ENCODE measurements around the gene CA9.
A peak's percentile ranks its signal among the peaks of the same experiment; 100 is the strongest.

Gene CA9

GRCh38 chr9:35675732-35676392 lies 2.1 kb downstream of the CA9 start:
- no peak for DNase-seq (ENCODE audit: low spot score)

GRCh38 chr9:35679091-35679490 lies 5.4 kb downstream of the CA9 start:
- DNase-seq (ENCODE audit: low spot score) = no peak

DNA sequence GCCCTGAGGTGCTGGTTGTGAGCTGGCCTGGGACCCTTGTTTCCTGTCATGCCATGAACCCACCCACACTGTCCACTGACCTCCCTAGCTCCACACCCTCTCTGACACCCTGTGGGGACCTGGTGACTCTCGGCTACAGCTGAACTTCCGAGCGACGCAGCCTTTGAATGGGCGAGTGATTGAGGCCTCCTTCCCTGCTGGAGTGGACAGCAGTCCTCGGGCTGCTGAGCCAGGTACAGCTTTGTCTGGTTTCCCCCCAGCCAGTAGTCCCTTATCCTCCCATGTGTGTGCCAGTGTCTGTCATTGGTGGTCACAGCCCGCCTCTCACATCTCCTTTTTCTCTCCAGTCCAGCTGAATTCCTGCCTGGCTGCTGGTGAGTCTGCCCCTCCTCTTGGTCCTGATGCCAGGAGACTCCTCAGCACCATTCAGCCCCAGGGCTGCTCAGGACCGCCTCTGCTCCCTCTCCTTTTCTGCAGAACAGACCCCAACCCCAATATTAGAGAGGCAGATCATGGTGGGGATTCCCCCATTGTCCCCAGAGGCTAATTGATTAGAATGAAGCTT lies 6.1 kb downstream of the CA9 start:
- DNase-seq (ENCODE audit: low spot score) = no peak

- DNase-seq (ENCODE audit: low spot score) = no peak
Measured at GRCh38 chr9:35680331-35681105, 6.8 kb downstream of the CA9 start.

DNA sequence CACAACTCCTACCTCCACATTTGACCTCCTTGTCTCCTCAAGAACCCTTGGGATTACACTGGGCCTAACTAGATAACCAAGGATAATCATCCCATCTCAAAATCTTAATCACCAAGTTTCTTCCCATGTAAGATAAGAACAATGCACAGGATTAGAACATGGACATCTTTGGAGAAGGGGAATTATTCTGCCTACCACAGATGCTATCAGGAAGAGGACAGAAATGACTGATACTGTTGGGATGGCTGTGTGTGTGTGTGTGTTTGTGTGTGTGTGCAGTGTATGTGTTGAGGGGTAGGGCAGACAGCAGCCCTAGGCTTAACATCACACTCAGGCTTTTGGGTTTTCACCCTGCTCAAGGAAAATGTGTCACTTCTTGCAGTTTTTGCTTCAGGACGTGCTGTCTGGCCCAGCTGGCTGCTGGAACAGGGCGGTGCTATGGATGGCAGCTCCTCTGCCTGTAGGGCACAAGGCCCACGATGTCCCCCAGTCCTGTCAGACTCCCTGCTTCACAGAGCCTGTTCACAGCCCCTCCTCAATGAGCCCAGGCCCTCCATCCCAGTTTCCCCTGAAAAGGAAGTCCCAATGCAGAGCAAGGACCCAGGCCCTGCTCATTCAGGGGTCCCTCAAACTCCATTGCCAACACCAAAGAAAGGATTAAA lies 7.7 kb downstream of the CA9 start:
- no peak for DNase-seq (ENCODE audit: low spot score)

DNA sequence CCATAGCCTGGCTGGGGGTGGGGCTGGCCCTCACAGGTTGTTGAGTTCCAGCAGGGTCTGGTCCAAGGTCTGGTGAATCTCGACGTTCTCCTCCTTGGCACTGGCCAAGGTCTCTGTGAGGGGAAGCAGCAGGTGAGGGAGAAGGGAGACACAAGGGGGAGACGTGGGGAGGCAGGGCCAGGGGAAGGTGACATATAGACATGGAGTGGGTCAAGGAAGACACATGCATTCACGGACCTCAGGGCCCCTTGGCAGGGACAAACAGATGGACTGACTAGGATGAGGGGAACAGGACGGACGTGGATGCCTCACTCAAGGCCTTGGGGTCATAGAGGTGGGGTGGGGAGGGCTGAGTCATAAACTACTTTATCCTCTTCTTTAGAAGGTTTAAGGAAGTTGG lies 8.3 kb downstream of the CA9 start:
- DNase-seq (ENCODE audit: low spot score) = no peak

GRCh38 chr9:35682520-35683315 lies 9.0 kb downstream of the CA9 start:
- no peak for DNase-seq (ENCODE audit: low spot score)

DNA sequence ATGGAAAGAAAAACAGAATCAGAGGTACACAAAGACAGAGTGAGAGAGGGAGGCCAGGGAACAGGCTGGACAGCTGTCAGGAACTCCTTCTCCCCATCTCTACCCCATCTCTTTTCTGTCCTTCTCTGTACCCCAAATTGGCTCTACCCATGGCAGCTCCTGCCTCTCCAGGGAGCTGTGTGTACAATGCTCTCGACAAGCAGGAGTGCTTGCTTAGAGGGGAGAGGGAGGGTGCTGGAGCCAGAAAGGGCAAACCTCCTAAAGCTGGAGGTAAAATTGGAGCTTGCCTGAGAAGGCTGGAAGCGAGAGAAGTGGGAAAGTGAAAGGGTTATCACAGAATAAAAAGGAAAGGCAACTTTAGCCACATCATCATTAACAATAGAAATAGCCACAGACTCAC lies 9.6 kb downstream of the CA9 start:
- DNase-seq (ENCODE audit: low spot score) = no peak

DNA sequence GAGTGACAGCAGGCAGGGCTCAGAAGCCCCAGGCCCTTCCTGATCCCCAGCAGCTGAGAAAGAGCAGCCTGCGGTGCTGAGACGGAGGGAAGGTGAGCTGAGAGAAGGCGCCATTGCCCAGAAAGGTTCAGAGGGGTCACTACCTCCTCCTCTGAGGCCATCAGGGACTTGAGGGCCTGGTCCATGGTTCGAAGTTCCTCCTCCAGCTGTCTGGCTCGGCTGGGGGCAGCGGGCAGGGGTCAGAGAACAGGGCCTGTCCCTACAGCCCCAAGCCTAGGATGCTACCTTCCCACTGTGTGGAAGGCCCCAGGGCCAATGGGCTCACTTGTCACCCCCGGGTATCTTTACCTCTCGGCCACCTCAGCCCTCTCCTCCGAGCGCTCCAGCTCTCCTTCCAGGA lies 11.2 kb downstream of the CA9 start:
- no peak for DNase-seq (ENCODE audit: low spot score)

GRCh38 chr9:35685506-35685905 lies 11.8 kb downstream of the CA9 start:
- no peak for DNase-seq (ENCODE audit: low spot score)

DNA sequence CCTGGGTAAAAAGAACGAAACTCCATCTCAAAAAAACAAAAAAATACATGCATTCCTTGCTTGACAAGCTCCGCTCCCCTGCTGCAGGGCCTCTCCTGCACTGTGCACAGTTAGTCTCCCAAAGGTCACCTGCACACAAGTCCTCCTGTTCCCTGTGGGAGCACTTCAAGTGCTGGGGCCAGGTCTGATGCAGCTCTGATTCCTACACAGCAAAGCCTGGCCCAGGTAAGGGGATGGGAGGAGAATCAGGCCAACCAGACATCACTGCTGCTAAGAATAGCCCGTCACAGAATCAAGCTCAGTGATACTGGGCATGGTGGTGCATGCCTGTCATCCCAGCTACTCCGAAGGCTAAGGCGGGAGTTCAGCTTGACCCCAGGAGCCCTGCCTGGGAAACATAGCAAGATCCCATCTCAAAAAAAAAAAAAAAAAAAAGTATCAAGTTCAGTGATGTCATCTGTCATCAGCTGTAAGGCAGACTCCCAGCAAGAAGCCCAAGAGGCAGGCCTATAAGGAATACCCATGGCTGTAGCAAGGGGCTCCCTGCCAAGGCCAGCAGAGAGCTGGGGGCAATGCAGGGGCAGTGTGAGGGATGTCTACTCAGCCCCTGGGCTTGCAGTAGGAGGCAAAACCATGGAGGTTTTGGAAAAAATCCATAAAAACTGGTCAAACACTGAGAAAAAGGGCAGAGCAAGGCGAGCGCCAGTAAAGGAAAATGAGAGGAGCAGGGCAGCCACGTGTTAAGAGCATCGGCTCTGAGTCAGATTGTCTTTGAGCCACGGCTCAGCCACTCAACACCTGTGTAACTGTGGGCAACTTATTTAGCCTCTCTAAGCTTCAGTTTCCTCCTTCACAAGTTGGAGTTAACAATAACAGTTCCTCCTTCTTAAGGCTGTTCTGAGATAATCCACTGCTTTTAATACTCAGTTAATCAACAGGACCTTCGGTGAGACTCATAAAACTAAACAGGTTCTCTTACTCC lies 12.8 kb downstream of the CA9 start:
- no peak for DNase-seq (ENCODE audit: low spot score)

- DNase-seq (ENCODE audit: low spot score) = no peak
Measured at GRCh38 chr9:35687306-35687705, 13.6 kb downstream of the CA9 start.

DNA sequence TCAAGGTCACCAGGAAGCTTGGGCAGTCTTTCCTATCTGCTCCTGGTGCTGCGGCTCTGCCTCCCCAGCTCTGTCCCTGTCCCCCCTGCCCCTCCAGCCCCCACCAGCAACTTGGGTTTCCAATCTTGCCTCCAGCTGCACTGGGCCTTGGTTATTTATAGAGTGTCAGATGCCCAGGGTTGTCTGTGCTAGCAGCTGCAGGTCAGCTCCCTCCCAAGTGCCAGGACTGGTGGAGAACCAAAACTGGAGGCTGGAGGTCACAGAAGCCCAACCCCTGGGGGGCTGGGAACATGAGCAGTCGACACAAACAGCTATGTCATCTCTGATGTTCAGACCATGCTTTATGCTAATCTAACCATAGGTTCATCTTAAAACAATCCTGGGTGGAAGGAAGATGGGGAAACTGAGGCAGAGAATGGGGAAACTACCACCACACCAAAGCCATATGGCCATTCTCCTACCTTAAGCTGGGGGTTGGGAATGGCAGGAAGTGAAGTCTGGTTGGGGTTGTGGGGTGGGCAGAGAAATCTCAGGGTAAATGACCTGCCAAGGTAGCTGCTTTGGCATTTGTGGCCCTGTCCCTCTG lies 14.3 kb downstream of the CA9 start:
- DNase-seq (ENCODE audit: low spot score) = no peak

- no peak for DNase-seq (ENCODE audit: low spot score)
Measured at GRCh38 chr9:35688558-35689541, 15.1 kb downstream of the CA9 start.

GRCh38 chr9:35689542-35690293 lies 16.0 kb downstream of the CA9 start, which contains the start of gene TPM2:
TPM2 (minus strand) TSS chr9:35689925; CDS start chr9:35689817, 108 bp downstream.
- no peak for DNase-seq (ENCODE audit: low spot score)

- DNase-seq (ENCODE audit: low spot score) = no peak
Measured at GRCh38 chr9:35690294-35690613, 16.5 kb downstream of the CA9 start.

DNA sequence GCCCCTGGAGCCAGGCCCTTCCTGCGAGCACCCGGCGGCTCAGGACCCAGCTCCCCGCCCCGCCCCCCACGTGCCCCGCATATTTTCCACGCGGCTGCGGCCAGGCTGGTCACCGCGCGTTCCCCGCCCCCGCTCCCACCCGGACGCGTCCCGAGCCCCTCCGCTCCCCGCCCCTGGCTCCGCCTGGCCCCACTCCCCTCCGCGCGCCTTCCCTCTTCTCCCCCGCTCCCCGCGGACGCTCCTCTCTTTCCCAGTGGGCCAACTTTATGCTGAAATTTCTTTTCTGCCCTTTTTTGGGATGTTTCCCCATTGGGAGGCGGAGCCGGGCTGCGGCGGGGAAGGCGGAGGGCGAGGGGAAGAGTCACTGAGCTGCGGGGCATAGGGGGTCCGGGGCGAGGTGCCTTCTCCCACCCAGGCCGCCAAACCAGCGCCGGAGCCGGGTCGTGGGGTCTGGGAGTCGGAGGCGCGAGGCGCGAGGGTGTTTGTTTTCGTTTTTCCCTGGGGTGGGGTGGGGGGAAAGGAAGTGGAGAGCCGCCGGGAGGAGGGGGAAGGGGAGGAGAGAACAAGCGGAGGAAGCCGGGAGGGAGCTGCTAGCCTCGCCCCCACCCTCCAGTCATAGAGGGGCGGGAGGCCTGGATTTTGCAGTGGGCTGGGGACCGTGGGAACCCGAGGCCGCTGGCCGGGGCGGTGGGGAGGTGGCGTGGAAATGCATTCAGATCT lies 17.0 kb downstream of the CA9 start:
- DNase-seq (ENCODE audit: low spot score) = peak; percentile 65

- no peak for DNase-seq (ENCODE audit: low spot score)
Measured at GRCh38 chr9:35691334-35691650, 17.6 kb downstream of the CA9 start.
